GM19043 (cell line): ENCODE data around the gene PRICKLE3.

Experiments used
- ATAC-seq: cut with Tn5 transposase; IDR thresholded peaks from one replicate; pipeline ENCODE4 v1.9.1; 2021; ENCODE audit warnings: low read depth; ENCODE audit not compliant: unreplicated experiment

Gene PRICKLE3

GRCh38 chrX:49209434-49210251, 23.5 kb upstream of the PRICKLE3 start:
- ATAC-seq: no peak

GRCh38 chrX:49208399-49208798, 22.2 kb upstream of the PRICKLE3 start:
- no peak for ATAC-seq

DNA sequence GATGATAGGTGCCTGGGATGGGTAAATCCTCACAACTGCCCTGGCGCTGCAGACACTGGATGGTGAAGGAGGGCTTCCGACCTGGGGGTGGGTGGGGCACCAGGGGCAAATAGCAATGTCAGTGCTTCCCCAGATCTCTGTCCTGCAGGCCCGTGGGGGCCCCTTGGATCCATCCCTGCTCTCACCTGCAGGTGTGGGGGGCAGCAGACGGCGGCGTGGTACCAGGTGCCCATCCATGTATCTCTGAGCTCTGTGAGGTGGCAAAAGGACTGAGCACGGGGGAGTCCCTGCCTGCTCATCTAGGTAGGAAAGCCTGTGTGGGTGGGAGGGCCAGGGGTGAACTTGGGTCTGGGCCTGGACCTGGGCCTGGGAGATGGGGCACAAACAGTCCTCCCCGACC, 20.4 kb upstream of the PRICKLE3 start:
- ATAC-seq: no peak

DNA sequence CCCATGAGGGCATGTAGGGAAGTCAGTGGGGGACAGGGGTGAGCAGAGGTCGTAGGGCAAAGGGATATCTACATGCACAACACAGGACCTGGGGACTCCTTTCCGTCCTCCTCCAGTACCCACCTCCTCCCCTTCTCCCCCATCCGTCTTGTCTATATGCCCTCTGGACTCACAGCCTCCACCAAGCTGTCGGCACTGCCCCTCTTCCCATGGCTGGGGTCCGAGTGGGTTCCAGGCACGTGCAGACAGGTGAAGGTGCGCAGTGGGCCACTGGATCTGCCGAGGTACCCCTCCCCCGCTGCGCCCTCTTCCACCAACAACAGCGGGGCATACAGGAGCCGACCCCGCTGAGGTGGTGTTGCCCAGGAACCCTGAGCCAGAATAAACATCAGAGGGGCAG, 19.3 kb upstream of the PRICKLE3 start:
- ATAC-seq: no peak

DNA sequence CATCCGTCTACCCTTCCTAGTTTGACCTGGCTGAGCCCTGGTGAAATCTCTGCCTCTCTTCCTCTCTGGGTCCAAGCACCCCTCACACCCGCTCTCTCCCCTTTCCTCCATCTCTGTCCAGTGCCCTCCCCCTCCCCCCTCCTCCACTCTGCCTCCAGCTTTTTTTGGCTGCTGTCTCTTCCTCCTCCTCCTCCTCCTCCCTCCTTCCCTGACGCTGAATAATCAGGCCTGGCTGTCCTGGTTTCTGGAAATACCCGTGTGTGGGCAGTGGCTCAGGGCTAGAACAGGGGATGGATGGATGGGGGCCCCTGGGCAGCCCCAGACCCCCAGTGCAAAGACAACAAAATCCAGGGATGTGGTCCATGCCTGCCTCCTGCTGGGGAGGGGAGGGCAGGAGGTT, 18.5 kb upstream of the PRICKLE3 start:
- no peak for ATAC-seq

DNA sequence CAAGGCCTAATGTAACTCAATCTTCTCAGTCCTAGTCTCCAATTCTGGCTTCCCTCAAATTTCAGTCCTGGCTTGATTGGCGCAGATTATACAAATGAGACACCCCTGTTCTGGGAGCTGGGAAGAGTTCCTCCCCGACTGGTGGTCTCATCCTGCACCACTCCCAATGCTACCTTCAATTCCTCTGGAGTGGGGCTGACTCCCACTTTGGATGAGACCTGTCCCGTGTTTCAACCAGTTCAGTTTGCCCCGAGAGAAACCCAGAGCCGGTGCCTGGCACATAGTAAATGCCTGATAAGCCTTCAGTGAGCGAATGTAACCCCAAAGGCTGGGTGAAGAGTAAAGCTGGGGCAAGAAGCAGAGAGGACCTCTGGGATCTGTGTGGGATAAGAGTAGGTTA, 17.8 kb upstream of the PRICKLE3 start:
- ATAC-seq: no peak

DNA sequence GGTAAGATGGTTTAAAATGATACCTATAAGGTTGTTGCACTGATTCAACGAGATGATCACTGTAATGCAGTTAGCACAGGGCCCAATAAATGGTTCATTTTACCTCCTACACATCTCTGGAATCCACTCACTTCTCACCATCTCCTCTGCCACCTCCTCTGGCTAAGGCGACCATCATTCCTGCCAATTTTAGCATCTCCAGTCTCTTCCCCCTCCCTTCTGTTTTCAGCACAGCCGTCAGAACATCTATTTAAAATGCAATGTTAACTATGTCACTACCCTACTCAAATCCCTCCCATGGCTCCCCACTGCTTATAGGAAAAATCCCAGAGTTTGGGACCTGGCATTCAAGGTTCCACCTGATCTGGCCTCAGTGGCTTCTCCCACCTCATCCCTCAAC, 17.4 kb upstream of the PRICKLE3 start:
- no peak for ATAC-seq

GRCh38 chrX:49202022-49202421, 15.8 kb upstream of the PRICKLE3 start:
- no peak for ATAC-seq

- peak; percentile 96 for ATAC-seq
These were observed 14.0 kb upstream of the PRICKLE3 start, which contains the start of gene SYP for GRCh38 chrX:49199906-49200771. Gene SYP (minus strand): TSS chrX:49200193. CDS start chrX:49200186, 7 bp downstream.

- ATAC-seq: no peak
These were observed 13.1 kb upstream of the PRICKLE3 start for GRCh38 chrX:49199315-49199595.

DNA sequence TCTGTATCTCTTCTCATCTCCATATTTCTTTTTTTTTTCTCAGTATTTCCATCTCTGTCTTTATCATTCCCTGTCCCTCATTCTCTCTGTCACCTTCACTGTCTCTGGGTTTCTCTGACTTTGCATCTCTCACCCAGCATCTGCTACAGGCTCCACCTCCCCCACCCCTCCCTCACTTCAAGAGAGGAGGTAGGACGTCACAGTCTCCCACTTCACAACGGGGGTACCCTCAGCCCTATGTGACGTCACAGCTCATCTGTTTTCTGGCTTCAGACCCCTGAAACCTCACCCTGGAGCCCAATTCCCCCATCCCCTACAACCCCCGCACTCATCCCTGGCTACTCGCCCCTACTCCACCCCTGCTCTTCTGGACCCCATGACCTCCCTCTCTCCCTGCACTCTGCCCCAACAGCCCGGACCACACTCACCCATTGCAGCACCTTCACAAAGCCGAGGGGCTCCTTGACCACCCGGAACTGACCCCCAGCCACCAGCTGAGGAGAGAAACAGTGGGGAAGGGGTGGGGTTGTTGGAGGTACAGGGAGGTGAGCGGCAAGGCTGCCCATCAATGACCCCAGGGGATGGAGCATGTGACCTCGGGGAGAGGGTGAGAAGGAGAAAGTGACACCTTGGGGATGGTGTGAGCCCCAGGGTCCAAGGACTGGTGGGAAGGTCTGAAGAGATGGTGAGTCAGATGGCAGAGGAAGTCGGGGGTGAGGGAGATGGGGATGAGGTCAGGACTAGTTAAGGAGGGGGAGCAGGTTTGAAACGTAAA, 12.6 kb upstream of the PRICKLE3 start:
- no peak for ATAC-seq

GRCh38 chrX:49197543-49198087, 11.4 kb upstream of the PRICKLE3 start:
- no peak for ATAC-seq

DNA sequence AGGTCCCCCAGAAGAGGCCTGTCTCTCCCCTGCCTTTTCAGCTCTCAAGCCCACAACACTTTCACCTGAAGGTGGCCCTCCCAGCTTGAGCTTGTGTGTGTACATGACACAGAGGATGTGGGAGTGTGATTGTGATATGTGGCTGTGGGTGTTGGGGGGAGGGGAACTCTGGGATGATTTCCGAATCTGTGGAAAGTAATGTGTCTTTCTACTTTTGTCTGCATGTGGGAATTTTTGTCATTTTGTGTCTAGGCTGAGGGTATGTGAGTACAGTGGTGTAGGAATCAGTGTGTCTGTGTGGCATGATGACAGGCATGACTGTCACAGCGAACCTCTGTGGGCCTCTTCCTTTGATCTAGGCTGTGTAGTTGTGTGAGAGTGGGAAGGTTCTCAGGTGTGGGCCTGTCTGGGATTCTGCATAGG, 7.4 kb upstream of the PRICKLE3 start:
- no peak for ATAC-seq

GRCh38 chrX:49192722-49193328, 6.7 kb upstream of the PRICKLE3 start:
- no peak for ATAC-seq

DNA sequence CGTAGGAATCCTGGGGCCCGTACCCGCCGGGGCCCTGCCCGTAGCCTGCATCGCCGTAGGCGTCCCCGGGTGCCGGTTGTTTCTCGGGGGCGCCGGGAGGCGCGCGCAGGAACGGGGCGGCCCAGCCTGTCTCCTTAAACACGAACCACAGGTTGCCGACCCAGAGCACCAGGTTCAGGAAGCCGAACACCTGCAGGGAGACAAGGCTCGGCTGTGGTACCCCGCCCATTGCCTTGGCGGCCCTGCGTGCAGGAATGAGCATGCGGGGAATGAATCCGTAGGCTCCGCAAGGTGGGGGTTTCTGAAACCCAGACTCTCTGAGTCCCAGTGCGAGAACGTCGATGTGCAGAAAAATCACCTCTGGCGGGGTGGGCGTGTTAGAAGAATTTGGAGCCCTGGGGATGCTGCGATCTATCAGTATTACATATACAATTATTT, 5.4 kb upstream of the PRICKLE3 start:
- peak; percentile 2 for ATAC-seq

DNA sequence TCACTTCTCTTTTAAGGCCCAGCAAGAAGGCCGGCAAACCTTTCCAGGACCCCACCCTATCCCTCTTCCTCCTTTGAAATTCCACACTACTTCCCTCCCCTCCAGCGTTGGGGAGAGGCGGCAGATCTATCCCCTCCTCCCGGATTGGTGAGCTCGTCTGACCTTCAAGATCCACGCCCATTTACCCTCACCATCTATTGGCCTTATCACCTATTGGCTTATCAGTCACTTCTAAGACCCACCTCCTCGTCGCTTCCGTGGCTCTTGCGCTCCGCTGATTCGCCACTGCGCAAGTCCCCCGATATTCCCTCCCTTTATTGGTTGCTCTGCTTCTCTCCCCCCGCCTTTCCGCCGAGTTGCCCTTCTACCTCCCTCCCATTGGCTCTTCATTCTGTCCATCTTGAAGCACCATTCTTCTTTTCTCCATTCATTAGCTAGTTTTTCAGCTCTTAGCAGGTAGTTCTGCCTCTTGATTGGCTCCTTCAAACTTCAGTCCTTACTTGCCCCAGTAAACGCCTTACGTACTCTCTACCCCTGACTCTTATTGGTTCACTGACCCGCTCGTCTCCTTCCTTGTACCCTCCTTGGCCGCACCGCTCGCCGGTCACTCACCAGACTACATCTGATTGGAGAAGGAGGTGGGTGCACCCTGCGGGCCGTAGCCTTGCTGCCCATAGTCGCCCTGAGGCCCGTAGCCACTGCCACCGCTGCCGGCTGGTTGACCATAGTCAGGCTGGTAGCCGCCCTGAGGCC, 4.8 kb upstream of the PRICKLE3 start:
- peak; percentile 88 for ATAC-seq

DNA sequence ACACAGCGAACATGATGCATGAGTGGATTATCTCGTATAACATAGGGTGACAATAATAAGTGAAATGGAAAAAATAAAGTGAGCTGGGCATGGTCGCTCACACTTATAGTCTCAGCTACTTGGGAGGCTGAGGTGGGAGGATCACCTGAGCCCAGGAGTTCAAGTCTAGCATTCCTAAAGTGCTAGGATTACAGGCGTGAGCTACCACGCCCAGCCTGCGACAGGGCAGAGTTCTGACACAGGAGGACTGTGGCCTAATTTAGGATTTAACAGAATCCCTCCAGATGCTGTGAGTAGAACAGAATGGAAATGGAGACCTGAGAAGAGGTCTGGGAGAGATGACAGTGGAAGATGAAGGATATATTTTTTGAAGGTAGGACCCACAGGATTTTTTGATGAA, 3.4 kb upstream of the PRICKLE3 start:
- no peak for ATAC-seq

DNA sequence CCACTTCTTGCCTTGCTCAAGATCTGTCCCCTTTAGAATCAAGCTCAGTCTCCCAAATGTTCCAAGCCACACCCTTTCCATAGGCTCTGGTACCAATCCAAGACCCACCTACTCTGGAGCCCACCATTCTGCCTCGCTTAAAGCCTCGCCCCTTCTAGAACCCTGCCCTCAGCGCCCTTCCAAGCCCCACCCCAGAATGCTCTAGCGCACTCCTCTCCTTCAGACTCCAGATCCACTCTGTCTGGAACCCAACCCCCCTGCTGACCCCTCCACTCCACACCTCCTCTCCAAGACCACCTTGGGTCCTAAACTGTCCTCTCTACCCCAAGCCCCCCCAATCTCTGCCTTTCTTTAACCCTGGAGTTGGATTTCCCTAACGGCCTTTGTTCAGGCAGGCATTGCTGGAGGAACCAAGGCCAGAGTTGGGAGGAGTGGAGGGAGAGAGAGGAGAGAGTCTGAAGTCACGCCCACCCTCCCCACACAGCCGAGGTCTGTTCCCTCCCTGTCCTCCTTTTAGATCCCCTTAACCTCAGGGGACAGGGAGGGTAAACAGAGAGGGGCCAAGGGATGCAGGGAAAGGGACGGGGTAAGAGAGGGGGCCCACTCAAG, 2.4 kb upstream of the PRICKLE3 start:
- no peak for ATAC-seq

GRCh38 chrX:49187526-49187925, 1.4 kb upstream of the PRICKLE3 start:
- ATAC-seq: no peak
